KOPT-K1 (cell line): ENCODE data around the gene NUDT13.
A peak's percentile ranks its signal among the peaks of the same experiment; 100 is the strongest.
"Not testable (repeated sequence)": the region's sequence is repeated elsewhere in the genome, so short reads cannot be mapped to it uniquely, and the experiment has no call there.

Experiments
- H3K27ac ChIP-seq: fragments of 200-600 bp; sonication (generic); 2 replicates; pipeline ENCODE4 v1.5.1; 2016; ENCODE audit warnings: antibody characterized with exemption, mild to moderate bottlenecking, low read depth, low read length; ENCODE audit not compliant: poor library complexity, severe bottlenecking
- H3K36me3 ChIP-seq: fragments of 200-600 bp; sonication (generic); 2 replicates; pipeline ENCODE4 v1.5.1; 2017; ENCODE audit warnings: antibody characterized with exemption, mild to moderate bottlenecking, low read length, moderate library complexity; ENCODE audit not compliant: insufficient read depth
- H3K9me3 ChIP-seq: fragments of 200-600 bp; sonication (generic); 2 replicates; pipeline ENCODE4 v1.5.1; 2017; ENCODE audit warnings: antibody characterized with exemption, low read length, mild to moderate bottlenecking; ENCODE audit not compliant: insufficient read depth, poor library complexity, severe bottlenecking

Gene NUDT13

GRCh38 chr10:73094986-73095480 lies 15.2 kb upstream of the NUDT13 start:
- Histone ChIP-seq H3K36me3 (peaks cover 13% of the 10 kb centered on the region), H3K27ac (peak overlapping the region; percentile 70), H3K9me3 (no peaks in the 10 kb centered on the region)

- Histone ChIP-seq H3K27ac (peak overlapping the region; percentile 70), H3K36me3 (peaks cover 16% of the 10 kb centered on the region), H3K9me3 (no peaks in the 10 kb centered on the region)
Observed at GRCh38 chr10:73095481-73096021, 14.7 kb upstream of the NUDT13 start.

- Histone ChIP-seq H3K9me3 (no peaks in the 10 kb centered on the region), H3K27ac (peak overlapping the region; percentile 70), H3K36me3 (peaks cover 19% of the 10 kb centered on the region)
Observed at GRCh38 chr10:73096041-73096448, 14.2 kb upstream of the NUDT13 start.

GRCh38 chr10:73096449-73097304 lies 13.6 kb upstream of the NUDT13 start, which contains the start of gene P4HA1:
TSS of gene P4HA1 (minus strand) at chr10:73096866. CDS start at chr10:73074883, 21,983 bp downstream.
- Histone ChIP-seq H3K27ac (peak within 1 kb of the TSS; percentile 70), H3K9me3 (no peaks in the 10 kb centered on the region), H3K36me3 (peaks cover 19% of the 10 kb centered on the region)

- no peaks in the 10 kb centered on the region for H3K9me3 ChIP-seq
- peak overlapping the region; percentile 70 for H3K27ac ChIP-seq
- peaks cover 24% of the 10 kb centered on the region for H3K36me3 ChIP-seq
Observed at GRCh38 chr10:73097305-73097670, 13.0 kb upstream of the NUDT13 start.

GRCh38 chr10:73099141-73099540 lies 11.1 kb upstream of the NUDT13 start:
- H3K27ac ChIP-seq, result no peak overlapping the region
- H3K9me3 ChIP-seq, result no peaks in the 10 kb centered on the region
- peaks cover 24% of the 10 kb centered on the region for H3K36me3 ChIP-seq

- peaks cover 34% of the 10 kb centered on the region for H3K36me3 ChIP-seq
Observed at GRCh38 chr10:73106301-73106700, 4.0 kb upstream of the NUDT13 start.

GRCh38 chr10:73109248-73109652 lies 1.0 kb upstream of the NUDT13 start:
- not testable (repeated sequence) for H3K27ac ChIP-seq
- Histone ChIP-seq H3K36me3 (peaks cover 33% of the 10 kb centered on the region), H3K9me3 (peaks cover 12% of the 10 kb centered on the region)

More at GRCh38 chr10:73106301-73106700, 4.0 kb upstream of the NUDT13 start:
- Histone ChIP-seq H3K9me3 (peaks cover 12% of the 10 kb centered on the region), H3K27ac (no peak overlapping the region)

GRCh38 chr10:73112032-73112431 lies 1.8 kb downstream of the NUDT13 start:
- H3K27ac ChIP-seq, result not testable (repeated sequence)
- Histone ChIP-seq H3K36me3 (peaks cover 33% of the 10 kb centered on the region), H3K9me3 (peaks cover 12% of the 10 kb centered on the region)

GRCh38 chr10:73113551-73113950 lies 3.3 kb downstream of the NUDT13 start:
- H3K27ac ChIP-seq, result no peak overlapping the region
- peaks cover 12% of the 10 kb centered on the region for H3K9me3 ChIP-seq
- peaks cover 31% of the 10 kb centered on the region for H3K36me3 ChIP-seq

GRCh38 chr10:73116017-73116416 lies 5.8 kb downstream of the NUDT13 start:
- Histone ChIP-seq H3K27ac (no peak overlapping the region), H3K36me3 (peaks cover 22% of the 10 kb centered on the region), H3K9me3 (no peaks in the 10 kb centered on the region)

GRCh38 chr10:73117976-73118743 lies 7.9 kb downstream of the NUDT13 start:
- Histone ChIP-seq H3K9me3 (no peaks in the 10 kb centered on the region), H3K36me3 (peaks cover 25% of the 10 kb centered on the region), H3K27ac (no peak overlapping the region)

GRCh38 chr10:73119457-73119856 lies 9.2 kb downstream of the NUDT13 start:
- peaks cover 34% of the 10 kb centered on the region for H3K36me3 ChIP-seq
- no peak overlapping the region for H3K27ac ChIP-seq
- H3K9me3 ChIP-seq, result no peaks in the 10 kb centered on the region

GRCh38 chr10:73119952-73120351 lies 9.7 kb downstream of the NUDT13 start:
- Histone ChIP-seq H3K9me3 (no peaks in the 10 kb centered on the region), H3K36me3 (peaks cover 39% of the 10 kb centered on the region), H3K27ac (no peak overlapping the region)

GRCh38 chr10:73126343-73126742 lies 16.1 kb downstream of the NUDT13 start:
- no peak overlapping the region for H3K27ac ChIP-seq
- H3K9me3 ChIP-seq, result no peaks in the 10 kb centered on the region
- H3K36me3 ChIP-seq, result peaks cover 66% of the 10 kb centered on the region
